ENCODE results near the gene PADI4.

GRCh38 chr1:17371896-17372295 lies 63.9 kb downstream of the PADI4 start, which contains the start of gene PADI6:
- TF ChIP-seq, protein P1, sequence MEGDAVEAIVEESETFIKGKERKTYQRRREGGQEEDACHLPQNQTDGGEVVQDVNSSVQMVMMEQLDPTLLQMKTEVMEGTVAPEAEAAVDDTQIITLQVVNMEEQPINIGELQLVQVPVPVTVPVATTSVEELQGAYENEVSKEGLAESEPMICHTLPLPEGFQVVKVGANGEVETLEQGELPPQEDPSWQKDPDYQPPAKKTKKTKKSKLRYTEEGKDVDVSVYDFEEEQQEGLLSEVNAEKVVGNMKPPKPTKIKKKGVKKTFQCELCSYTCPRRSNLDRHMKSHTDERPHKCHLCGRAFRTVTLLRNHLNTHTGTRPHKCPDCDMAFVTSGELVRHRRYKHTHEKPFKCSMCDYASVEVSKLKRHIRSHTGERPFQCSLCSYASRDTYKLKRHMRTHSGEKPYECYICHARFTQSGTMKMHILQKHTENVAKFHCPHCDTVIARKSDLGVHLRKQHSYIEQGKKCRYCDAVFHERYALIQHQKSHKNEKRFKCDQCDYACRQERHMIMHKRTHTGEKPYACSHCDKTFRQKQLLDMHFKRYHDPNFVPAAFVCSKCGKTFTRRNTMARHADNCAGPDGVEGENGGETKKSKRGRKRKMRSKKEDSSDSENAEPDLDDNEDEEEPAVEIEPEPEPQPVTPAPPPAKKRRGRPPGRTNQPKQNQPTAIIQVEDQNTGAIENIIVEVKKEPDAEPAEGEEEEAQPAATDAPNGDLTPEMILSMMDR (conservative IDR thresholded peaks at IDR 0.05) = no peak
- TF ChIP-seq EZH2 (IDR thresholded peaks at IDR 0.05; ENCODE audit: low read depth) = no peak
